NAMALWA (cell line): ENCODE data around the gene FAM13C.

Source experiments
- DNase-seq: peaks from one replicate; pipeline ENCODE4 v3.0.0-alpha.2; 2015; ENCODE audit warnings: low spot score

Gene FAM13C

DNA sequence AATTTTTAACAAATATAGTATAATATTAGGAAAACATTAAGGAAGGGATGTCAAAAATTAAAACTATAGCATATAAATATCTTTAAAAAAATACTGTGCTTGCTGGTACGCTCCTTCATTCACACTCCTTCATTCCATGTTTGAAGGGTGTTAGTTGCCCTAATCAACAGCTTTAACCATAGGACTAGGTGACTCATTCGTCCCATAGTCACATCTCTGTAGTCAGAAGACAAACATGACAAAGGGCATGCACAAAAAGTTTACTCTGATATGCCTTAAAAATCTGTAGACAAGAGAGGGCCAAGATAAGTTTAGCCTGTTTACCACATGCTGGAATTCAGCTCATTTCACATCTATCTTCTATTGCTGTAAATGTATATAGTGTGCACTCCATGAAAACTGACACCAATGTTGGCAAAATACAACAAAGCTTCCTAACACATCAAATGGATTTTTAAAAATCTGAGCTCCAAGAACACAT is 646 bp downstream of the FAM13C start:
- DNase-seq = no peak

DNA sequence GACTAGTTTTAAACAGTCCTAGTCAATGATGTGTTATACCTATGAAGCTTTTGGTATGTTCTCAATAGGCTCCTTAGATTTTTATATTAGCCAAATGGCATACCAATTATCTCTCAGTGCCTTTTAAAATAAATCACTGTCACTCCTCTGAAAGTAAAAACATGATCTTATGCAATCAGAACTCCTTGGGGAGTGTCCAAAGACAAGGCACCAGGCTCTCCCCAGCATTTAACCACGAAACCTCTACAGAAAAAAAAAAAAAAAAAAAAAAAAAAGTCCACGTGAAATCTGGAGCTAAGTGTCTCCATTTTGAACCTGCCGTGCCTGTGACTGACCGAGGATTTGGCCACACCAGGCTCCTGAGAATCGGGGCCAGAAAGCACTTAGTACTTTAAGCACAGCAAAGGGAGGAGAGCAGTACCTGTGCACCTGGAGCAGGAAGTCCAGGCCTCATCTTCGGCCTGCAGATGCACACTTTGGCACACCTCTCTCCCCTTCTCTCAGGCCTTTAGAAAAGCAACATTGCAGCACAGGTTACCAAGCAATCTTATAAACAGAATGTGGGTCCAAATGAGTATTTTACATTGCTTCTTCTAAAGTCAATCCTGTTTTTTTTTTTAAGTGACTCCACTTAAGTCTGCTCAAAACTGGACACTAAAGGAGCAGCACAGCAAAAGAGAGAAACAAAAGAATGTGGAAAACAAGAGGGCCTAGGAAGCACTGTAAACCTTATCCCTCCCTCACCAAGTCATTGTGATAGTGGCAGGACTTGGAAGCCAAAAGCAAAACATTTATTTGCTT is 1.5 kb downstream of the FAM13C start:
- no peak for DNase-seq

DNA sequence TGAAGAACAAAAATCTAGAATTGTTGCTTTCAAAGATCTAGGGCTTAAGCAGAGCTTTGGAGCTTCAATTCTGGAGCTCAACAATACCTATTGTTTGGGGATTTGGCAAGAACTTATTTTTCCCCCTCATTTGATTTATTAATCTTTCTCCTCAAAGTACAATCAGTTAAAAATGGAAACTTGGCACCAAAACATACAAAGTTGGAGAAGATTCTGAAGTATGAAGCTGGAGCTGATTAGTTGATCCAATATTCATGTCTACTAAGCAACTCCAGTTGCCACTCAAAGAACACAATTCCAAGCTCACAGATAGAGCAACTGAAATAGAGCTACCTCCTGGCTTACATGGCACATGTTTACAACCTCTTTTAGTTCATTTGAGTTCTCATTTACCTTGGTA is 3.8 kb downstream of the FAM13C start:
- no peak for DNase-seq

DNA sequence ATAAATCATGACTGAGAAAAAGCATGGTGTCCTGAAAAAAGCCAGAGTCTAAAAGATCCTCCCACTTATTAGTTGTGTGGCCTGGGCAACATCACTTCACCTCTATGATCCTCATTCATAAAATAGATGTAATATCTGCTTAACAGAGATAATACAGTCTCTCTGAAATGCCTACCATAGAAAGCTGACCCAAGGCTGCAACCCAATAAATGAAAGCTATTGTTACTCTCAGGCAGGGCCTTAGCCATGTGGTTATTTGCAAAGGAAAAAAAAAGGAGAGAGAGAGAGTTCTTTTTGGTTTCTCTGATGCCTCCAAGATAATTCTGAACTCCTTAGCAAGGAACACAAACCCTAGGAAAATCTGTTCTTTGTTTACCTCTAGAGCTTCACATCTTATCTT is 7.9 kb downstream of the FAM13C start:
- DNase-seq = no peak

DNA sequence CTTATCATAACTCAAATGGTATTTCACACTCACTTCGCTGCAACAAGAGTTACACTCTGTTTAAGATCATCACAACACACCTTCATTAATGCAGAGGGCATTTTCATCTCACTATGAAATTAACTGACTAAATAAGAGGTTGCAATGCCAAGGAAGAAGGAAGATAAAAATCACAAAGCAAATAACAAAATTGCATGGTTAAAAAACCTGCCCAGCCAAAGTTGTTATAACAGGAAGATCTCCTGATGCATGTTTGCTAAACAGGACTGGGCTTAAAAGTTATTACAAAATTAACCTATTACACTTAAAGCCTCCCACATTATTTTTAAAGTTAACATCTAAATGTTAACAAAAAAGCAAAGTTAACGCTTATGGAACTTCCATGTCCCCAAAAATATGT is 11.8 kb downstream of the FAM13C start:
- DNase-seq = no peak

DNA sequence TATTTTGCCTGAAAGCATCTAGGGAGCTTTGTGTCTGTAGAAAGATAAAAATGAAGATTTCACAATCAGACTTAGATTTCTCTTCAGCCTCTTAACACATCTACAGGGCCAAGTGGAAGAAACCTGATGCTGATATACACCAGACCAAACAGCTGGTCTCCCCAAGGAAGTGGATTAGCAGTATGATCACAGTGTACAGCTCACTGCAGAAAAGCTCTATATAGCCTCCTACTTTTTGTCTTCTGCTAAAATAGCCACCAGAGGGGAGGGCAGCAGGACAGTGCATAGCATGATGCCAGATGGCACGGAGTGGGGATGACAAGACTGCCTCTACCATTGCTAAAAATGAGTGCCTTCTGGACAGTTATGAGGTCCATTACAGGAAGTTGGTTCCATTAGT is 16.0 kb downstream of the FAM13C start:
- no peak for DNase-seq

DNA sequence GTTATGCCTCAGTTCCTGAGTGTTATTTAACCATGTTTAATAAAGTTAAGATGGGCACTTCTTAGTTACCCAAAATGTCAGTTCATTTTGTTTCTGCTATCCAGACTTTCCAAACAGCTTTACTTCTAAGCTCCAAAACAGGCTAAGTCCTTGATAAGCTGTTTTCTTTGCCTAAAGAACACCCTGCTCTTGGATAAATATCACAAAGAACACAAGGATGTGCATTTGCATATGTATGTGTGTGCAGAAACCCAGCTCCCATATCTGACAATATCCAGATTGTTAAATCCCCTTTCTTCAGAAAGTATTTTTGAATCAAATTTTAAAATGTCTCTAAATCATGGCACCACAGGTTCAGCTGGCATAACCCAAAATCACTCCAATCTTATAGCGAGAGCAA is 19.6 kb downstream of the FAM13C start:
- DNase-seq = no peak

DNA sequence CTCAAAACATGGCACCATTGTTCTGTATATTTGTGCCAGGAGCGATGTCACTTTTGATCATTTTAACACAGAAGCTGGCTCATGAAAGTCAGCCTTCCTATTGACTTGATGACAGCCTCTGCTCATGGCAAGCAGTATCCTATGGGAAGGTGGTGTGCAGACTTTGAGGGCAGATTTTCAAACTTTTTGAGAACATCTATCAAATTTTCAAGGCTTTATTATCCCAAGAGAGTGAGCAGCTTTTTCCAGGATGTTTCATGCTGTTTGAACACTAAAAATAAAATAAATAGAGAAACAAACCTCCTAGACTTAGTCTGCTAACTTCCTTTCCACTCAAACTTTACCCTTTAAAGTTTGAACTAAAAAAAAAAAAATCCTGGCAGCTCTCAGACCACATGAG is 20.3 kb downstream of the FAM13C start:
- DNase-seq = no peak

DNA sequence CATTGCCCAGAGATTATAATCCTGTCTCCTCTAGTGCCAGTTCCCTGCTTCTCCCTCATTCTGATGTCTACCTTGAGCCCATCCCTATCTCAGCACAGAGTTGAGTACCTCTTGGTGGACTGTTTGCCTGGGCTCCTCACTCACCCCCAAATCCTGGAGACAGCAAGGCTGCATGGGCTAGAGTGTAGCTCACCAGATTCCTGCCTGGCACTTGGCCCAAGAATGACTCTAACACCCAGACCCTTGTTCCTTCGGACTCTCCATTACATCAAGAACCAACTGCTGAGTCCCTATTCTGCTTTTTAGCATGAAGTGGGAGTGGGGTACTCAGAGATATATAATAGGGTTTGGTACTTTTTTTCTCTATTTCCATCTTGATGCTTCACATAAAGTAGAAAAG is 22.1 kb downstream of the FAM13C start:
- no peak for DNase-seq

DNA sequence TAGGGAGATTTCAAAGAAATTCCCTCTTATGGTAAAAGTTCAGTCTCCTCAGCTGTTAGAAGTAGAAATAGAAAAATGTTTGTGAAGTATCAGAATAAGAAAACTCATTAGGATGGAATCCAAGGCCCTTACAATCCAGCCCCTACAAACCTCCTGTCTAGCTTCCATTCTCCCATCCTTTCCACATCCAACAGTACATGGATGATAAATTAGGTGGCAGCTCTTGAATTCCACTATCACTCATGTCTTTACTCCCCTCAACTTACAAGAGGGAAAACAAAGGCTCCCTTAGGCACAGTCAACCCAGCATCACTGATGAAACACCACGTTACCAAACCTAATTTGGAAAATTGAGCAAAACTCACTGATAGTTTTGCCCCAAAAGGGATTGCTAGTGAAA is 23.0 kb downstream of the FAM13C start:
- no peak for DNase-seq

DNA sequence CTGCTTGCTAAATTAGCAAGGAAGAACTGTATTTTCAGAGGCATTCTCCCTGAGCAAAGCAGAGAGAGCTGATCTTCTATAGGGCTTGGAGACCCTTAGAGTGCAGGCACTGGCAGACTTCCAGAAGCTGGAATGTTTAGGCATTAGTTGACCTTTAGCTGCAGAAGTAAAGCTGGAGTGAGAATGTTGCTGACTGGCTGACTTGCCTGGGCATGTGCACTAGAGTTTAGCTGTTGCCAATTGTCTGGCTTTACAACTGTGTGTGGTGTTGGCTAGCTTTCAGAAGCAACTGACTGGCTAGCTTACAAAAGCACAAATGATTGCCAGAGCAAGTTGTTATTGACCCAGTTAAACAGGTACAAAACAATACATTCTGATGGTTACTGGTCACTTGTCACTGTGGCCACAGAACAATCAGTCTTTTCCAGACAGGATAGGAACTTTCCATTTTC is 25.1 kb downstream of the FAM13C start:
- no peak for DNase-seq

DNA sequence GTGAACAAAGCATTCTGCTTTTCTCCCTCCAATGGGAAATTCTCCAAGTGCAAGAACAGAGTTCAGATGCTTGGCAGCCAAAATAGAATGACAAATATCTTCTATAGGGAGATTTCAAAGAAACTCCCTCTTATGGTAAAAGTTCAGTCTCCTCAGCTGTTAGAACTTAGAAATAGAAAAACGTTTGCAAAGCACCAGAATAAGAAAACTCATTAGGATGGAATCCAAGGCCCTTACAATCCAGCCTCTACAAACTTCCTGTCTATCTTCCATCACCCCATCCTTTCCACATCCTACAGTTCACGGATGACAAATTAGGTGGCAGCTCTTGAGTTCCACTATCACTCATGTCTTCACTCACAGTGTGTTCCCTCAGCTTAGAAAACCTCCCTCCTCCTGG is 25.7 kb downstream of the FAM13C start:
- DNase-seq = no peak

DNA sequence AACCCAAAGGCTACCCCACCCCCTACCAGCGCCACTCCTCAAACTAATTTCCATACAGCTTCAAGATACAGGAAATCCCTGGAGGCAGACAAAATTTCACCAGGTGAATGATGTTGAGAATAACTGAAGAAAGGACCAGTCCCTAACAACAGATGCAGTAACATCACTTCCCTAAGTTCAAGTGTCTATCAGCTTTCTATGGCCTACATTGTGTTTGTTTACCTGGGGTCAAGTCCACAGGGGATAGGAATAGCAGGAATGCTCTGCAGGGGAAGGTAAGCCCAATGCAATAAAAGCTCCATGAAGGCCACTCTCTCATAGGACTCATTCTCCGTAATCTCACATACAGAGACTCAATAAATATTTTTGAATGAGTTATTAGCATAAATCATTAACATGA is 26.9 kb downstream of the FAM13C start:
- no peak for DNase-seq

DNA sequence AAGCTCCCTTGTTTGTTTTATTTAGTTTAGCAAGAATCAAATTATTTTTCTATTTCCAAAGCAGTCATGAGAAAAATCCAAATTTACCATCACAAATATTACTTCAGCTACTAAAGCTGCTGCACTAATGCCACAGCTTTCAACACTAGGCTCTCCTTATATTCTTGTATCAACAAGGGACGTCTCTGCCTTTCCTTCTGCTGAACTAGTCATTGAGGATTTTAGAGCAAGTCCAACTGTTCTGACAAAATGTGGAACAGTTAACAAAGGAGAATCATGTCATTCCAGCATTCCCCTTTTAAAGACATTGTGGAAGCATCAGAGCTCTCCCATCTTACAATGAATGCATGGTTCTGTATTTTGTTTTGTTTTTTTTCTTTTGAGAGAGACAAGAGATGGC is 28.6 kb downstream of the FAM13C start:
- DNase-seq = no peak

DNA sequence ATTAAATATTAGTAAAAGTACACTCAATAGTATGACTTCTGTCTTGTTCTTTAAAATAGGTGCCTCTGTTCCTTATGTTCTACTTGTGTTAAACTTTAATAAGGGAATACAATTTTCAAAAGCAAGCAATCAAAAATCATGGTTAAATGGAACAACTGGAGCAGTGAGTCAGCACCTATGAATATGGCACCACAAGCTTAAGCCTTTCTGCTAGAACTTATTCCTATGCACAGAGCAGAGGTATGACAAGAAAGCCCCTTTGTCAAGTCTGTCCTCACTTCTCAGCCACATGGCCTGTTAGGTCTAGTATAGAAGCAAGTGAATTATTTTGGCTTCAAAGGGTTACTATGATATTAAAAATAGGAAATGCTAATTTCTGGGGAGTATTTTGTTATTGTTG is 29.8 kb downstream of the FAM13C start:
- no peak for DNase-seq

DNA sequence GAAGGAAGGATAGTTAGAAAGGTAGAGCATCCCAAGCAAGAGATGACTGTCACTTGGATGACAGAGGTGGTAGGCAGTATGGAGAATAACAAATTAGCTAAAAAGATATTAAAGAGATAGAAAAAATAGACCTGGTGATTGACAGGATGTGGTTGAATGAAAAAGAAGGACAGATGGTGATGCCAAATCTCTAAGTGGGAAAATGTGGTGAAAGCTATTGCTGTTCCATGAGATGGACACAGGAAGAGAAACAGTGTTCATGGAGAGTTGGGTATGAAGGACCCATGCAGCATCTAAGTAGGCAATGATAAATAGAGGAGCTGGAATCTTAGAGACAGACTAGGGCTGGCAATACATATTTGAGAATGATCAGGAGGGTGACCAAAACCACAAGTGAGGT is 30.7 kb downstream of the FAM13C start:
- no peak for DNase-seq

DNA sequence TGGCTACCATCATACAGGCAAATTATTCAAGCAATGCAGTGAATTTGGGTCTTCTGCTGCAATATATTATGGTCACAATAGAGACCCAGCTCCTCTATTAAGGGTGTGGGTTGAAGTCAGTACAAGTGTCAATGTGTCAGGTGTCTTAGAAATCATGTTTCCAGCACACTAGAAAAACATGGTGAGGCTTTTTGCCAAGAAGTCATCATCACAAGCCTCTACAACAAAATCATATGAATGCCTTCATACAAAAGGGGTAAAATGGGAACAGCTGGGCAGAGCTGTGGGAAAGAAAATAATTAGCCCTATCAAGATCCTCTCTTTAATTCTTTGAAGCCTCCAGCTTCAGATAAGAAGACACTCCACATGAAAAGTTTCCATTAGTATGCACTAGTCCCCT is 37.2 kb downstream of the FAM13C start:
- DNase-seq = no peak

DNA sequence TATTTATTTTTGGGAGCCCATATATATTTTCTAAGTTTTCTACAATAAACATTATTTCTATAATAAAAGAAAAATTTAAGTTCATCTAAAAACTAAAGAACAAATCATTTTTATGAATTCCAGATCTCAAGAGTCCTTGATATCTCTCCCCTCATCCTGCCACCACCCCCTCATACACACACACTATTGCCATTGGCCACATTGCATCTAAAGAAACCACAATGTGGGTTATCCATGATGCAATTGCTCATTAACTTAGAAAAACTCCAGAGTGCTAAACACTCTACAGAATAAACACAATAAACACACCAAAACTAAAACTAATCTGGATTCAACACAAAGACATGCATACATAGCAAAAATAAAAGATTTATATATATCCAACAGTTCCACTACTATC is 37.8 kb downstream of the FAM13C start:
- no peak for DNase-seq

DNA sequence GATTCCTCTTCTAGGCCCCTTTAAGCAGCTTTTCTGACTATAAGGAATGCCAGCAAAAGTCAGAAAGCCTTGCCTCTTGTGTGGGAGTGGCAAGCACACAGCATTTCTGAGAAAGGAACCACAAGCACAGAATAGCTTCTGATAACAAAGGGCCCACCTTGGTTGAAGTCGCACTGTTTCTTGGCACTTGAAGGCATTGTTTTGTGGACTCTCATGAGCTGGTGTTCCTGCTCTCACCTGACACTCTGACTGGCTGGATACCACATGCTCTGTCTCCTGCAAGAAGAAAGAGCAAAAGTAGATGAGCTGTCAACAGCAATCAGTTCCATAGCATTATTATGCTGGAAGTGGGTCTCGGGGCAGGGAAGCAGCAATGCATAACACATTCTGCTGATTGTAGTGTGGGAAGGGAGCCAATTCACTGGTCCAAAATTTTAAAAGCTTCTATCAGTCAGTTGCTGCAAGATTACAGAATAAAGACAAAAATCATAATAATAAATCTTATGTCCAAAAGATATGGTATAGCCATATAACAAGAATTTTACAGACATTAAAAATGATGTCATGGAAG is 38.4 kb downstream of the FAM13C start:
- DNase-seq = no peak

DNA sequence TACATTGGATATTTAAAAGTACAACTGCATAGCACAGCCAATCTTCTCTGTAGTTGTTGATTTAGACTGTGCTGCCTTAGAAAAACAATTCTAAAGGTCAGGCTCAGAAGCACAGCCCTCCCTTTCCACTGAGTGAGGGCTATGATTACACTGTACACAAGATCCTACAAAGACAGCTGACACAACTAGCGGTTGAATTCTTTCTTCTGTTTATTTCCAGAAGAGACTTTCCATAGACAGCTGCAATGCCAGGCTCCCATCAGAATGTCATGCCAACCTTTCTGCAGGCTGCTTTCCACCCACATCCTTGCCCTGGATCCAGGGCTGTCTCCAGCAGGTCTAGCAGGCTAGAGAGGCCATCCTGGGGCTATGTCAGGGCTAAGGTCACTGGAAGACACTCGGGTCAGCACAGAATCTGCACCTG is 39.3 kb downstream of the FAM13C start:
- no peak for DNase-seq

DNA sequence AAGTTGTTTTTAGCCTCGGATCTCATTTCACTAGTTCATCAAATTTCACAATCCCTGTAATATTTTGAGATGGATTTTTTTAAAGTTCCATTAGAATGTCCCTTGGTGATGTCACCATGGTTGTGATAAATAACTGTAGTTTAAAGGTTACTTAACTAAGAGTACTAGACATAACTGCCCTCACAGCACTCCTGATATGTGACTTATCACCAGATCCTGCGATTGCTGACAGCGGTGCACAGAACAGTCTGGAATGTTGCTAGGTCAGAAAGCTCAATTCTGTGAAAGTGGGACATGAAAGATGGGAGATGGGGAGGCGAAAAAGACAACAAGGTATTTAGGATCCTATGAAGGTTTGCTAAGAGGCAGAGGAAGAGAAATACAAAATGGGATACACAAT is 40.2 kb downstream of the FAM13C start:
- no peak for DNase-seq

DNA sequence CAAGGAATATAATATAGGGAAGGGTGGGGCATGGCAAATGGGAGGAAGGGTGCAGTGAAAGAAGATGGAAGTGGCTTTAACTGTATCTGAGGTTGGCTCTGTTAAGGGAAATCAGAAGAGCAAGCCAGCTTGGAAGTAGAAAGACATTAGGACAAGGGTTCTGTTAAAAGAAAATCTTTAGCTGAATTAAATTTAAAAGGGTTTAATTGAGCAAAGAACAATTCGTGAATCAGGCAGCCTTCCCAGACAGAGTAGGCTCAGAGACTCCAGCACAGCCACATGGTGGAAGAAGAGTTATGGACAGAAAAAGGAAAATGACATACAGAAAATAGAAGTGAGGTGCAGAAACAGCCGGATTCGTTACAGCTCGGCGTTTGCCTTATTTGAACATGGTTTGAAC is 42.0 kb downstream of the FAM13C start:
- DNase-seq = no peak

DNA sequence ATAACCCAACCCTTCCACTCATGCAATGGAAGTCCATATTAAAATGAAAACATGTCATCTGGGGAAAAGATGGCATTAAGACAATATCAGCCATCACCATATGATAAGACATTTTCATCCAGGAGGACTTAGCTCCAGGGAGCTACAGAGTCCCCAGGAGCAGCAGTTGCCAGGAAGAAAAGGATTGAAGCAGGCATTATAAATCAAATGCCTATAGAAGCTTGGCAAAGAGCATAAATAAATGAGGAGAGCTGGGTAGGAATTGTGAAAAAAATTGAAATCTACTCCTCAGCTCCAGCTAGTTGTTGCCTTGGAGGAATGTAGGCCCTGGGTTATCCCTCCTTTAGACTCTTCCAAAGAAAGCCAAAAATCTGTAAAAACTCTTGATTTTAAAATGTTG is 42.5 kb downstream of the FAM13C start:
- DNase-seq = no peak

DNA sequence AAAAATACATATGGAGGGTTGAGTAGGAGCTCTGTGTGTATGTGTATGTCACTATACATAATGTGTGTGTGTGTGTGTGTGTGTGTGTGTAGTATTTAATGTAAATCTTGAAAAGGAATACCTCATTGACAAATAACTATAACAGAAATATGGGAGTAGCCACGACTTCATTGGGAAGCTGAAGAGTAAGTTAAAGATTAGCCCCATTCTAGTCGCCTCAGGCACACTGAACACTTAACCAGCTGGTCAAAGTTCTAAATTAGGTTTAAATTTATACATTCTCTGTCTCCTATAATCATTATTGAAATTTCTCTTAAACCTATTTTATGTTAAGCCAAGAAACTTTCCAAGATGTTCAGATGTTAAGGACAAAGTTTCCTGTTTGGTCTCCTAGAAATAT is 45.3 kb downstream of the FAM13C start:
- no peak for DNase-seq
